Lung microvascular endothelial cell (primary cell): ENCODE measurements around the gene URGCP. TPM values are rescaled to one million over a fixed set of nuclear protein-coding genes. Genes with fewer than 3 reads are reported as not detected.

ENCODE experiments used
- DNase-seq, 2 donors: peaks; one replicate each; pipeline versions ENCODE4 v3.0.0 to v3.0.0-alpha.2; 2010; ENCODE audit warnings: low read depth in 2 of 2
- total RNA-seq: library from RNA; depleted of rRNA; stranded (reverse); fragments of >200 nt; gene quantifications from 2 replicates; pipeline ENCODE4 v1.2.1, GENCODE V29; 2014

The URGCP gene
- total RNA-seq, 1 donor from 2014 or later, result 20.0 TPM

GRCh38 chr7:43873300-43873699, 33.1 kb downstream of the URGCP start:
- peak in 1 of 2 donors; percentile 23 for DNase-seq

GRCh38 chr7:43872406-43873110, 33.8 kb downstream of the URGCP start:
- peak in 1 of 2 donors; percentile 57 for DNase-seq

GRCh38 chr7:43871064-43871463, 35.3 kb downstream of the URGCP start:
- no peak for DNase-seq

GRCh38 chr7:43870316-43870715, 36.1 kb downstream of the URGCP start:
- DNase-seq, result peak in 1 of 2 donors; percentile 13

- peak in 1 of 2 donors; percentile 47 for DNase-seq
Measured at GRCh38 chr7:43869867-43870240, 36.5 kb downstream of the URGCP start.

- DNase-seq, result peak; percentile 97
Measured at GRCh38 chr7:43869006-43869866, 37.2 kb downstream of the URGCP start, which contains the start of gene MRPS24. MRPS24 (minus strand) TSS chr7:43869517; CDS start chr7:43869495, 22 bp downstream.

- no peak for DNase-seq
Measured at GRCh38 chr7:43868681-43869005, 37.8 kb downstream of the URGCP start.

- no peak for DNase-seq
Measured at GRCh38 chr7:43868181-43868580, 38.2 kb downstream of the URGCP start.

- DNase-seq, result no peak
Measured at GRCh38 chr7:43865277-43865676, 41.1 kb downstream of the URGCP start.

- no peak for DNase-seq
Measured at GRCh38 chr7:43864126-43864525, 42.3 kb downstream of the URGCP start.

- no peak for DNase-seq
Measured at GRCh38 chr7:43856996-43857395, 49.4 kb downstream of the URGCP start.

- no peak for DNase-seq
Measured at GRCh38 chr7:43856316-43856715, 50.1 kb downstream of the URGCP start.

GRCh38 chr7:43855176-43855575, 51.2 kb downstream of the URGCP start:
- DNase-seq, result no peak

GRCh38 chr7:43851805-43852204, 54.6 kb downstream of the URGCP start:
- no peak for DNase-seq

- no peak for DNase-seq
Measured at GRCh38 chr7:43850348-43851116, 55.9 kb downstream of the URGCP start.

GRCh38 chr7:43849047-43849446, 57.3 kb downstream of the URGCP start:
- DNase-seq, result no peak

GRCh38 chr7:43847496-43847895, 58.9 kb downstream of the URGCP start:
- peak in 1 of 2 donors; percentile 8 for DNase-seq

- no peak for DNase-seq
Measured at GRCh38 chr7:43844662-43845061, 61.7 kb downstream of the URGCP start.

- no peak for DNase-seq
Measured at GRCh38 chr7:43844257-43844656, 62.1 kb downstream of the URGCP start.

GRCh38 chr7:43843296-43843695, 63.1 kb downstream of the URGCP start:
- no peak for DNase-seq

GRCh38 chr7:43838201-43838658, 68.2 kb downstream of the URGCP start:
- DNase-seq, result no peak
